CD4-positive, alpha-beta T cell treated with Interferon gamma for 1 hour (primary cell): Measurements from ENCODE around the gene CDK18.
"Not testable (repeated sequence)": the region's sequence is repeated elsewhere in the genome, so short reads cannot be mapped to it uniquely, and the experiment has no call there.

Experiments
- DNase-seq: peaks from one replicate; pipeline ENCODE4 v3.0.0-alpha.2; 2020

The CDK18 gene

DNA sequence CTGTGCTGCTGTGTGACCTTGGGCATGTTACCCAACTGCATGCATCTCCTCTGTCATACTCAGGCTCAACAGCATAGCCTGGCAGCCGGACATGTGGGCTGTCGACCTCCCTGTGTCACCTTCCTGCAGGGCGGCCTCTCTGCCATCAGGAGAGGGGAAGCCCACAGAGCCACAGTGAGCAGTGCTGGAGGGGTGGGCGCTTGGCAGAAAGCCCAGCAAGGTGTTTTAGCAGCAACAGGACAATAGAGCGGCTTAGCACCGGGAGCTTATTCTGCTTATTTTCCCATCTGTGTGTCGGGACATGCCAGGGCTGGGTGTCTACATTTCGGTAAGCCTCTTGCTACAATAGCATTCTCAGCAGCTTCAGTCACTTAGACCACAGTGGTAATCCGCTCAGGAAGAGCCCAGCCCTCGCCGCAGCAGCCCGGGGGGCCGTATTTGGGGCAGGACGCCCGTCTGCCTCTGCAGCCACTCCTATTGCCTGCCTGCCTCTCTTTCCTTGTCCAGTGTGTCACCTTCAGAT lies 22.8 kb upstream of the CDK18 start:
- DNase-seq, result no peak

GRCh38 chr1:205482587-205482986 lies 21.9 kb upstream of the CDK18 start:
- DNase-seq, result not testable (repeated sequence)

DNA sequence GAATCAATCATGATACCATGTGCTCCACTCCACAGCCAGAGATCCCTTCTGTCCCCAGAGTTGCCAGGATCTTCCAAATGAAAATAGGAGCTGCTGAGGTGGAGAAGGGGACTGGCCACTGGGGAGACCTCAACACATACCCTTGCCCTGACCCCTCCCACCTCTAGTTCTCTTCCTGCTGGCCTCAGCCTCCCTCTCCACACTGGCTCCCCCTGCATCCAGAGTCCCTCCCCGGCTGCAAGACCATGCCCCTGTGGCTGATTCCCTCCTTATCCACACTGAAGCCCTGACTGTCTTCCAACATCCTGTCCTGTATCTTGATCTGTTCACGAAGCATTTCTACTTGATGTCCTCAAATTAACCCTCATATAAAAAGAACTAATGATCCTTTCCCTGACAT lies 21.1 kb upstream of the CDK18 start:
- no peak for DNase-seq

DNA sequence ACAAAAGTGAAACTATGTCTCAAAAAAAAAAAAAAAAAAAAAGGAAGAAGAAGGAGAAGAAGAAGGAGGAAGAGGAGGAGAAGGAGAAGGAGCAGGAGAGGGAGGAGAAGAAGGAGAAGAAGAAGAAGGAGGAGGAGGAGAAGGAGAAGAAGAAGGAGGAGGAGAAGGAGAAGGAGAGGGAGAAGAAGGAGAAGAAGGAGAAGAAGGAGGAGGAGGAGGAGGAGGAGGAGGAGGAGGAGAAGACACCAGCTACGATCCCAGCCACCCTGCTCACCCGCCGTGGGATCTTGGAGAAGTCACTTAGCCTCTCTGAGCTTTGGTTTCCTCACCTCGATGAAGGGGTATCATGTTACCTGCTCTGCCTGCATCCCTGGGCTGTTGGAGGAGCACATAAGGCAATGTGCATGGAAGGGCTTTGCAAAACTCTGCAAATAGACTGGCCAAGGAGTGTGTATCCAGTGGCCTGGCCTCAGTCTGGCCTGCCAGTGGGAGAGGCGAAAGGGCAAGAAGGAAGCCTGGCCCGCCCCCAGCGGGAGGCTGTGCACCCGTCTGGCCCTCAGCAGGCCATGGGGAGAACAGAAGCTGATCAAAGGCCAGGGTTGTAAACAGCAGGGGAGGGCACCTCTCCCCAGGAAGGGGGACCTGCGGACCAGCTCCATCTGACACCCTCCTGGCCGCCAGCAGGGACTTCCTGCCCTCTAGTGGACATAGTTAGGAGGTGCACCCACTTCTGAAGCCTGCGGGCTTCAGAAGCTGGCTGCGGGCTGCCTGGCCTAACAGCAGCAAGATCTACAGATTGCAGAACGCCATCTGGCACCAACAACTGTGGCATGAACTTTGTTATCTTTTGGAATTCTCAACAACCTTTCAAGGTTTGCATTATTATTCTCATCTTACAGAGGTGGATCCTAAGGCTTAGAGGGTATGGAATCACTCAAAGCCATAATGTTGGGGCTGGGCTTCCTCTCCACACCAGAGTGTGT lies 19.2 kb upstream of the CDK18 start:
- DNase-seq, result peak; percentile 70

DNA sequence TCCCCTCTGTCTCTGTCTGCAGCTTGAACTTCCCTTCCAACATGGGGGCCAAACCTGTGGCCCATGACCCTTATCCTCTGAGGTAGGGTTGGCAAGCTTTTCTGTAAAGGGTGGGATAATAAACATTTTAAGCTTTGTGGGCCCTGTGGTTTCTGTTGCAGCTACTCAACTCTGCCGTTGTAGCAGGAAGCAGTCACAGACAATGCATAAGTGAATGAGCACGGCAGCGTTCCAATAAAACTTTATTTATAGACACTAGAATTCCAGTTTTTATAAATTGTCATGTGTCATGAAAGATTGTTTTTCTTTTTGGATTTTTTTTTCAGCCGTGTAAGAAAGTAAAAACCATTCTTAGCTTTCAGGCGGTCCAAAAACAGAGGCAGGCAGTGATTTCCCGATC lies 18.2 kb upstream of the CDK18 start:
- no peak for DNase-seq

- peak; percentile 50 for DNase-seq
These were observed 16.3 kb upstream of the CDK18 start for GRCh38 chr1:205488074-205488723.

- DNase-seq, result no peak
These were observed 12.7 kb upstream of the CDK18 start for GRCh38 chr1:205491794-205492193.

- no peak for DNase-seq
These were observed 12.2 kb upstream of the CDK18 start for GRCh38 chr1:205492201-205492667.

DNA sequence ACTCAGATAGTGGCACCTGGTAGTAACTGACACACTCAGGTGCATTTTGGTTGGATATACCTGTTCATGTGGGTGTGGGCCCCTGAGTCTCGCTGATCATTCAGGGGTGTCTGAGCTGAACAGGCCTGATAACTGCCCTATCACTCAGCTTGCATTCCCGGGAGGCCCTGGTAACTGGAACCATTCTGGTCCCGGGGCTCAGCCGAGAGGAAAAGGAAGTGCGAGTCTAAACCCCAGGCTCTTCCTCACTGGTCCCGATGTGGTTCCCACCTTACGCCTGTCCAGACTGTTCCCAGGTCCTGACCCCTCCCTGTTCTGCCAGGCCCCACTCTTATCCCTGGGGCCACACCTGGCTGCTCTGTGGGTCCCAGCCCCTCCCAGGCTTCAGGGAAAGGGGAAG lies 11.7 kb upstream of the CDK18 start:
- no peak for DNase-seq

GRCh38 chr1:205493241-205494085 lies 11.0 kb upstream of the CDK18 start:
- no peak for DNase-seq

DNA sequence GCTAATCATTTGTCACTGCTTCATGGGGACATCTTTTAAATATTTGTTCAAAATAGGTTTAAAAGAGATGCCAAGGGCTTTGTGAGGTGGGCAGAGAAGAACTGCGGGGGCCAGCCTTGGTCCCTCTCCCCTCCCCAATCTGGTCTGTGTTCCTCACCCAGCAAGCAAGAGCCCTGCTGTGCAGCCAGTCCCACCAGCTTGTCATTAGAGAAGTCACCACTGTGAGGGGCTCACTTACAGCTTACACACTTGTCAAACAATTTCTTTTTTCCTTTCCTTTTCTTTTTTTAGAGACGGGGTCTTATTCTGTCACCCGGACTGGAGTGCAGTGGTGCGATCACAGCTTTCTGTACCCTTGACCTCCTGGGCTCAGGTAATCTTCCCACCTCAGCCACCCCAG lies 10.4 kb upstream of the CDK18 start:
- no peak for DNase-seq

GRCh38 chr1:205495237-205495823 lies 9.1 kb upstream of the CDK18 start:
- no peak for DNase-seq

DNA sequence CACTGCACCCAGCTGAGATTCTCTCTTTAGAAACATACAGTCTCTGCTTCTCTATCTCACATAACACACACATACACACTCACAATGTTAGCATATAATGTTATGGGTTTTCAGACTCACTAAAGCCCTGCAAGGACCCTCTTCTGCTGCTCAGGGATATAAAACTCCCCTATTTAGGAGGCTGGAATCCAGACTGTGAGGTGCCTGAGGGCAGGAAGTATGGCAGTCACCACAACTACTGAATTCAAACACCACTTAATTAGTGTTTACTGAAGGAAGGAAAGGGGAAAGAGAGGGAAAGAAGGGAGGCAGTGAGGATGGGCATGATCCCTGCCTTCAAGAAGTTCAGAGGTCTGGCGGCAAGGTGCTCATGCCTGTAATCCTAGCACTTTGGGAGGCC lies 7.8 kb upstream of the CDK18 start:
- DNase-seq, result no peak

DNA sequence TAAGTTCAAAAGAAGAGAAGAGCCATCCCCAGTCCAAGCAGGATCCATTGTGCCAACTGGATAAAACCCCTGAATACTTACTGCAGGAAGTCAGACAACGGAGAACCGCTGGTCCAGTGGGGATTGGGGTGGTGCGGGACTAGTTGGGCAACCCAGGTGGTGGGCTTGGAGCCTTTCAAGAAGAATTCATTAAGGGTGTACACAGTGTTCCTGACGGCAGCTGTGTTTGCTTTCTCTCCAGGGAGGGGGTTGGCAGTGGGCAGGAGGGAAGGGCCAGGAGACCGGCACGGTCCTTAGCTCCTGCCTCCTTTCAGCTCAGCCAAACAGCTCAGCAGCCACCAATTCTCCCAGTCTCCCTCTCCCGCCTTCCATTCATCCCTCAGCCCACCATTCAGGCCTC lies 7.1 kb upstream of the CDK18 start:
- no peak for DNase-seq

GRCh38 chr1:205499789-205500188 lies 4.7 kb upstream of the CDK18 start:
- DNase-seq, result no peak

DNA sequence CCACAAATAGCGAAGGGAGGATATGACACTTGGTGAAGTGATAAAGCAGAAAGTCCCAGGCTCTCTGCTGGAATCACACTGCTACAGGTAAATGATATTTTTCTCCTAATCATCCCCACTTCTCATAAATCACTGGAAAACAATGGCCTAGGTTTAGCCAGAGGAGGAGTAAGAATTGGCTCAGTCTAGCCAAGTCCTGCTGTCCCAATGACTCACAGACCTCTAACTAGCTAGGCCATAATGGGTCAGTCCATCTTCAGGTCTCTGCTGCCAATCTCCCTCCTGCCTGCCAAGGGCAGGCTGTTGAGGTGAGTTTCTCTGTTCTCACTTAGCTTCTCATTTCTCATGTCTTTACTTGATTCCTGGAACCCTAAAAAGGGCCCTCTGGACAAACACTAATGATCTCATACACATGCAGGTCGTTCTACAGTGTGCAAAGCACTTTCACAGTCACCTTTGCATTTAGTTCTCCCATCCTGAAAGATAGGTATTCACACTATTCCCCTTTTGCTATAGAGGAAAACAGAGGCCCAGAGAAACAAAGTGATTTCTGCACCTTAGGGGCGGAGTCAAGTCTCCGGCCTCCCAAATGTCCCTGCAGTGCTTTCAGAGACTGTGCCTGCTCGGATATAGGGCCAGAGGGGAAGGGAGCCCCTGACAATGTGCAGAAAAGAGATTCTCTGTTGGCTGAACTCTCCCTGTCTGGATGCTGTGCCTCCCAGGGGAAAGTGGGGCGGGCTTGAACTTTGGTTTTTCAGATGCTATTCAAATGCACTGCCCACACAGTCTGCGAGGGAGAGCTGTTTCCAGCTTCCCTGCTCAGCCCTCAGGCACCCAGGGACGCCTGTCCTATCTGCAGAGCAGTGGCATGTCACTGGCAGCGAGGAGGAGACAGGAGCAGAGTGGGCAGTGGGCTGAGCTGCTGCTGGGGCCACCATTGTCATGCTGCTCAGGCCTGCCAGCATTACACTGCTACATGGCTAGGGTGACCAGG lies 3.9 kb upstream of the CDK18 start:
- no peak for DNase-seq

DNA sequence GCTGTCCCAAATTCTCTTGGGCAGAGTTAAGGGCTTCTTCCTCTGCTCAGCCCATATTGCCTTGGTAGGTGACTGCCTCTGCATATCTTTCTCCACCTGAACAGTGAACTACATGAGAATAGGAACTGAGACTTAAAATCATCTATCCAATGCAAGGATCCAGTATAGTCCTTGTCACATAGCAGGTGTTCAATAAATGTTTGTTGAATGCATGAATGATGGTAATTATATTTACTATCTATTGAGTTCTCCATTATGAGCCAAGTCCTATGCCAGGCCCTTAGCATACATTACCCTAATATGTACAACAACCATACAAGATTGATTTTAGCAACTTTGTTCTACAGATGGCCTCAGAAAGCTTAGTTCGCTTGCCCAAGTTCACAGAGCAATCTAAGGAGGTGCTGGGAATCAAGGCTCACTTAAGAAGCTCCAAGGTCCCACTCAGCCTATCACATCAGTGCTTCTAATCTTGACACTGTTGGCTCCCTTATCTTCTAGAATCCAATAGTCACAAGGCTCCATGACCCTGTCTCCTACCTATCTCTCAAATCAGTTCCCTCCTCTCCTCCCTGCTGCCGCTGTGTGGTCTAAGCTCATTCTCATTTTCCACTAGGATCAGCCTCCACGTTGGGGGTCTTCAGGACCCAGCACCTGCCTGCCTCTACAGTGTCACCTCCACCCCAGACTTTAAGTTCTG lies 2.2 kb upstream of the CDK18 start:
- no peak for DNase-seq

GRCh38 chr1:205502992-205503391 lies 1.5 kb upstream of the CDK18 start:
- no peak for DNase-seq

DNA sequence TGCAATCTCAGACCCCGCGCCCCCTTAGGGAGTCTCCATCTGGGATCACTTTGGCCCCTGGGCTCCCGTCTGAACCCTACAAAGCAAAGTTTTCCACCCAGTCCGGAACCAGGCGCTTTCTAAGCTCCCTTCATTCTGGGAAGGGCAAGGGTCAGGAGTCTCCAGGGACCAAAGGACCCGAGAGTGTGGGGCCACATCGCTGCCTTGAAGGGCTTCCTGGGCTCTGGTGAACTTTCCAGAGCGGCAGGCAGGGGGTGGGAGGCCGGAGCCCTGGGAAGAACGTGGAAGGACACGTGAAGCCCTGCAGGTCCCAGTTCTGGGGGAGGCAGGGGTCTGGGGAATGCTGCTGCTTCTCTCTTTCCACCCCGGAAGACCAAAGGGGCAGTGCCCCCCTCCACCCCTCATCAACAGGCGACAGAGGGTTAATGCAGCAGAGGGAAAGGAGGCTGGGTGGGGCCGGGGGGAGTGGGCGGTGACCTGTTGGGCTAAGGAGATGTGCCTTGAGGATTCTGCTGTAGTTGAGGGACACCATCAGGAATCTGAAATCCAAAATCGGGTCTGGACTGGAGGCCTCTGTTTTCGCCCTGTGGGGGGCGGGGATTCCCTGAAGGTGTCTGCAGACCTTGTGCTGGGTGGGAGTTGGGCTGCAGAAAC lies 734 bp downstream of the CDK18 start:
- no peak for DNase-seq

- DNase-seq, result no peak
These were observed 1.3 kb downstream of the CDK18 start for GRCh38 chr1:205505791-205506190.
